Astrocyte of the spinal cord (primary cell): ENCODE data around the gene TRIO.

Source experiments
- DNase-seq: peaks from one replicate; pipeline ENCODE4 v3.0.0; 2011; ENCODE audit warnings: low read depth, low spot score
- H3K4me3 ChIP-seq: 2 replicates; pipeline ENCODE4 v1.5.1; 2011; ENCODE audit warnings: low read depth, mild to moderate bottlenecking, low read length, moderate library complexity
- CTCF ChIP-seq: IDR thresholded peaks from 2 replicates; pipeline ENCODE4 v1.5.1; 2012; ENCODE audit warnings: low read depth, mild to moderate bottlenecking, low read length, inconsistent platforms
- in situ Hi-C: cut with HindIII; loops from 2 replicates; pipeline ENCODE4 v1.10.0; 2017; ENCODE audit warnings: low sequenced_read_pairs

Gene TRIO

GRCh38 chr5:14209222-14209822 lies 66.2 kb downstream of the TRIO start:
- DNase-seq = no peak
- in situ Hi-C loops = no loop called here
- no peak overlapping the region for H3K4me3 ChIP-seq
- TF ChIP-seq CTCF = no peak

- no peak overlapping the region for H3K4me3 ChIP-seq
- no peak for TF ChIP-seq CTCF
- DNase-seq = no peak
- in situ Hi-C loops = no loop called here
These were observed 66.7 kb downstream of the TRIO start for GRCh38 chr5:14209836-14210235.

GRCh38 chr5:14210729-14211128 lies 67.6 kb downstream of the TRIO start:
- TF ChIP-seq CTCF = no peak
- in situ Hi-C loops = no loop called here
- no peak for DNase-seq
- no peak overlapping the region for H3K4me3 ChIP-seq

- no peak for DNase-seq
- TF ChIP-seq CTCF = no peak
- in situ Hi-C loops = no loop called here
- H3K4me3 ChIP-seq = no peak overlapping the region
These were observed 69.0 kb downstream of the TRIO start for GRCh38 chr5:14211818-14212803.

GRCh38 chr5:14212838-14213237 lies 69.7 kb downstream of the TRIO start:
- no peak for DNase-seq
- in situ Hi-C loops = no loop called here

GRCh38 chr5:14213253-14213652 lies 70.1 kb downstream of the TRIO start:
- H3K4me3 ChIP-seq = no peak overlapping the region
- in situ Hi-C loops = no loop called here
- no peak for TF ChIP-seq CTCF
- no peak for DNase-seq

More at GRCh38 chr5:14212838-14213237, 69.7 kb downstream of the TRIO start:
- H3K4me3 ChIP-seq = no peak overlapping the region
- TF ChIP-seq CTCF = no peak
